RCC 7860 (cell line): Measurements from ENCODE around the gene CHRNG.

ENCODE experiments used
- DNase-seq: peaks from one replicate; pipeline ENCODE4 v3.0.0-alpha.2; 2015; ENCODE audit warnings: low spot score
- FAIRE-seq: peaks from 2 replicates; lab custom pipeline; 2012; peaks lifted over from hg19 to GRCh38; lab: Jason Lieb, UNC

CHRNG gene, protein sequence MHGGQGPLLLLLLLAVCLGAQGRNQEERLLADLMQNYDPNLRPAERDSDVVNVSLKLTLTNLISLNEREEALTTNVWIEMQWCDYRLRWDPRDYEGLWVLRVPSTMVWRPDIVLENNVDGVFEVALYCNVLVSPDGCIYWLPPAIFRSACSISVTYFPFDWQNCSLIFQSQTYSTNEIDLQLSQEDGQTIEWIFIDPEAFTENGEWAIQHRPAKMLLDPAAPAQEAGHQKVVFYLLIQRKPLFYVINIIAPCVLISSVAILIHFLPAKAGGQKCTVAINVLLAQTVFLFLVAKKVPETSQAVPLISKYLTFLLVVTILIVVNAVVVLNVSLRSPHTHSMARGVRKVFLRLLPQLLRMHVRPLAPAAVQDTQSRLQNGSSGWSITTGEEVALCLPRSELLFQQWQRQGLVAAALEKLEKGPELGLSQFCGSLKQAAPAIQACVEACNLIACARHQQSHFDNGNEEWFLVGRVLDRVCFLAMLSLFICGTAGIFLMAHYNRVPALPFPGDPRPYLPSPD

DNA sequence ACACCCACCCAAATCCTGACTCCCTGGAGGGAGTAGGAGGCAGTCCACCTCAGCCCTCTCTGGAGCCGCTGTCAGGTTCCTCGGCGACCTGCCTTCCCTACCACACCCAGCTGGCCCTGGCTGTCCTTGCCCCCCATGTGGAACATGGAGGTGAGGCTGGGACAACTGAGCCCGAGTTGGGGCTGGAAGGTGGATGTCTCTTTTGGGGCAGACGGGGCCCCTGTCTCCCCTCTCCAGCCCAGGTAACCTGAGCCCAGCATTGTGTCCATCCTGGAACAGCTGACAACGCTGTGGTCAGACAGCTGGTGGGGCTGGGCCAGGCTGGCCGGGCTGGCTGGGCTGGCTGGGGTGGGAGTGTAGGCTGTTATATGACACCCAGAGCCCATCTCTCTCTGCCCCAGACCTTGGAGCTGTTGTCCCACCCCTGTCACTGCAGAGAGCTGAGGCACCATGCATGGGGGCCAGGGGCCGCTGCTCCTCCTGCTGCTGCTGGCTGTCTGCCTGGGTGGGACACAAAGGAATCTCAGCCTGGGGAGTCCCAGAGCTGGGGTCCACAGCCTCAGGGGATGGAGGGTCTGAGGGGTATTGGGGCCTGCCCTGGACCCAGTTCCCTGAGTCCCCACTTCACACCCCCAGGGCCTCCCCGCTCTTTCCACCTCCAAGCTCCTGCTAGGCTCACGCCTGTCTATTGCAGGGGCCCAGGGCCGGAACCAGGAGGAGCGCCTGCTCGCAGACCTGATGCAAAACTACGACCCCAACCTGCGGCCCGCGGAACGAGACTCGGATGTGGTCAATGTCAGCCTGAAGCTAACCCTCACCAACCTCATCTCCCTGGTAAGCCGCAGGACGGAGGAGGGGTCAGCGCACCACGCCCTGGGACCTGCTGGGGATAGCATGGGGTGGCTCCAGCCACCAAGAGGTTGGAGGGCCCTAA is at the start of gene CHRNG:
TSS of gene CHRNG (plus strand) at position 395 of the 934 bp plus-strand sequence. CDS start at position 451, 56 bp downstream.
- DNase-seq, result no peak
- no peak for FAIRE-seq

DNA sequence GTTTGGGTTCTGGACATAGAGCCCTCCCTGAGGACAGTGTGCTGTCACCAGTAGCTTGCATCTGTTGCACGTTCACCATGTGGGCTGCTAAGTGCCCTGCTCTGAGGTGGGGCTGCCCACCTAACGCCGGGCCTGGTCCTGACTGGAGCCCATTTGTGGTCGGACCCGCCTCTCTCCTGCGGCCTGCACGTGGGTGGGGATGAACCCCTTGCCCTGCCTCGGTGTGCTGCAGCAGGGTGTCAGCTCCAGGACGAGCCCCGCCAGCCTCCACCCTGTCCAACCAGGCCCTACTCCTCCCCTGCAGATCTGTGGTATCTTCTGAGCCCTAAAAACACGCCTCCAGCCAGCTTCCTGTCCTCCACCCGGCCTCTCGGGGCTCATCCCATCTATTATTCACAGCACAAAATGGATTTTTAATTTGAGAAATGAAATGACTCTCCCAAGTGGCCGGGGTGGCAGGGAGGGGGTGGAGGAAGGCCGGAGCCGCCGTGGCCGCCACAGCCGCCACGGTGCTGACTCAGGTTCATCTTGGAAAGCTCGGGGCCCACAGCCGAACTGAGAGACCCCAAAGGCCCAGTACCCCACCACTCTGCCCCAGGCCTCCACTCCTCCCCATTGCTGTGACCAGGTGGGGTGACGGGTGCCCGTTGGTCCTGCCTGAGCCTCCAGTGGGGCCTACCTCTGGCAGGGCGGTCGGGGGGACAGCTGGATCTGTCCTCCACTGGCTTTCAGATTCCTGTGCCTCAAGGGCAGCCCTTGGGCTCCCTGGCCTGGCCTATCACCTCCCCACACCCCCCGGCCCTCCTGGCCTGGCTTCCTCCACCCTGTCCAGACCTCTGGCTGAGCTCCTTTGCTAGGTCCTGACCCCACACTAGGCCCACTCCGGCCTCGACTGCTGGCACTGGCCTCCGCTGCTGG is 49.0 kb upstream of the CHRNG start:
- DNase-seq (no peak), FAIRE-seq (no peak)

GRCh38 chr2:232491139-232491780 is 48.2 kb upstream of the CHRNG start:
- FAIRE-seq (no peak), DNase-seq (no peak)

DNA sequence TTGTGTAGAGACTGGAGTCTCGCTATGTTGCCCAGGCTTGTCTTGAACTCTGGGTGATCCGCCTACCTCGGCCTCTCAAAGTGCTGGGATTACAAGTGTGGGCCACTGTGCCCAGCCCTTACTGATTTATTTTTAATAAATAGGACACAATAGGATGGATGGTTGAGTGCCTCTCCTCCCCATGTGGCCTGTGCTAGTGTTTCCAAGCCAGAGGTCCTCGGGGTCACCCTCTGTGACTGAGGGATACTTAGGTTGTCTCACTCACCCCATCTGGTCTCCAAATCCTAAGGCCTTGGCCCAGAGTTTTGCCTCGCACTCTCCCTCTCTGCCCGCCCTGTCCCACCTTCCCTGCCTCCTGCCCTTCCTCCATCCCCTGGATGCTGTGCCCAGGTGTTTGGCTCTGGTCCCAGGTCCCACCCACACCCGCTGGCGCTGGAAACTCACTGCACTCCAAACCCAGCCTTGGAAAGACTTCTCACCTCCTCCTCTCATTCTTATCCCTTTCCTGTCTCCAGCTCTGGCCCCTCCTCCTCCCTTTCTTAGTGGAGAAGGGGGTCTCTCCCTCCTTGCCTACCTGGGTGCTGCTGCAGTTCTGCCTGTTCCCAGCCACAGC is 47.1 kb upstream of the CHRNG start:
- DNase-seq, result no peak
- no peak for FAIRE-seq

DNA sequence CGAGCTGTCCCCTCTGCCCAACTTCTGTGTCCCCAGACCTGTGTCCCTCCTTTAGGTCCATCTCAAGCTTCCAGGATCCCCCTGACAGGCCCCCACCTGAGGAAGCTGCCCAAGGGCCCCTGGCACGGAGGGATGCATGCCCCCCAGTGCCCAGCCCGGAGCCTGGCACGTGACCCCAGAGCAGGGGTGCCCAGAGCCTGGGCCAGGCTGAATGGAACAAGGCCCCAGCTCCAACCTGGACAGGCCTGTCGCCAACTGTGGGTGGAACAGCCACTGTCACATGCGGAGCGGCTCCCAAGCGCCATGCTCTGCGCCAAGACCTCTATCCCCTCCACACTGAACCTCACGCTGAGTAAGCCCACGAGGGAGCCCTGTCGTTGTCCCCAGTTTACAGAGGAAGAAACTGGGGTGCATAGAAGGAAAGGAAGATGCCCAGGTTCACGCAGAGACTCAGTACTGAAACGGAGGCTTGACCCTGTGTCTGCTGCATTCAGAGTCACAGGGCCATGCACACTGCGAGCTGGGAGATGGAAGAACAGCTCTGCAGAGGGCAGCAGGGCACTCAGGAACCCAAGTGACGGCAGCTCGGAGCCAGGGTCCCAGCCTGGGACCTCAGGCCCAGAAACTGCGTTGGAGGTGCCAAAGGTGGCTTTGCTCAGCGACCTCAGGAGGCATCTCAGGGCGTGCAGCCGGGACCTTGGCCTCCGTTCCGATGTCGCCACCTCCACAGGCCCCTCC is 46.4 kb upstream of the CHRNG start:
- FAIRE-seq (no peak), DNase-seq (no peak)

DNA sequence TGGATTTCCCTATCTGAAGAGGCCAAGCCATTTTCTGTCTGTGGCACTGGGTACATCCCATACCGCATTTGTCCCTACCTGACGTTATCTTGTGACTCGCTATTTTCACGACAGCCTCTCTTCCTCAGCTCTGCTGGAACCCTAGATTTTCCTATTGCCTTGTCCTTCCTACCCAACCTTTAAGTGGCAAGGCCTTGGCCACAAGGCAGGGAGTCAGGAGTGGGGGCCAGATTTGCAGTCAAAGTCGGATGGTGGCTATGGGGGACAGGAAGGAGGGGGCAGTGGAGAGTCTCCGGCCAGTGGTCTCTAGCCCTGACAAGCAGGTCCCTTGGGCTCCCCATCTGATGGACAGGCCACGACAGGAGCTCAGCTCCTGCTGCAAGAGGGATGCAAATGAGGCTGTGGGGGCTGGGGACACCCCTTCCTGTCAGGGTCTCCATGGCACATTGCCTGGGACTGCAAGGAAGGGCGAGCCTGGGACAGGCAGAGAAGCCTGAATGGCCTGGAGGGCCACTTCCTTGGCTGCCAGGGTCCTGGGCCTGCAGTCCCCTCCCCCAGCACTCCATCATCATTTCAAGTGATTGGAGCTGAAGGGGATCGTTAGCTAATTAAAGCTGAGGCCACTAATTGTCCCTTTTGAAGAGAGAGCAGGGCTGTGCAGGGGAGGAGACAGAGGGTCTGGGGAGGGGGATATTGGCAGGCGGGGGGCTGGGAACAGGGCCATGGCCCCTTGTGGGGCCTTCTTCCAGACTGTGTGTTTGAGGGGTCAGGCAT is 45.6 kb upstream of the CHRNG start:
- no peak for DNase-seq
- no peak for FAIRE-seq

GRCh38 chr2:232494542-232494941 is 45.0 kb upstream of the CHRNG start:
- FAIRE-seq (no peak), DNase-seq (no peak)

DNA sequence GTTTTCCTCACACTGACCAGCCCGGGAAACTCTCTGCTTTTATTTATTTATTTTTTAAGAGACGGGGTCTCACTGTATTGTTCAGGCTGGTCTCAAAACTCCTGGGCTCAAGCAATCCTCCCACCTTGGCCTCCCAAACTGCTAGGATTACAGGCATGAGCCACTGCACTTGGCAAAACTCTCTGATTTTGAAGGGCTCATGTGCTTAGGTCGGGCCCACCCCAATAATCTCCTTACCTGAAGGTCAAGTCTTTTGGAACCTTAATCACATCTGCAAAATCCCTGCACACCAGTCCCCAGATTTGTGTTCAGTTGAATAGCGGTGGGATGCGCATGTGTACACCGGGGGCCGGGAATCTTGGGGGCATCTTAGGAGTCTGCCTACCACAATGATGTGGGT is 44.2 kb upstream of the CHRNG start:
- DNase-seq (no peak), FAIRE-seq (no peak)

GRCh38 chr2:232496501-232497270 is 42.8 kb upstream of the CHRNG start:
- no peak for DNase-seq
- no peak for FAIRE-seq

DNA sequence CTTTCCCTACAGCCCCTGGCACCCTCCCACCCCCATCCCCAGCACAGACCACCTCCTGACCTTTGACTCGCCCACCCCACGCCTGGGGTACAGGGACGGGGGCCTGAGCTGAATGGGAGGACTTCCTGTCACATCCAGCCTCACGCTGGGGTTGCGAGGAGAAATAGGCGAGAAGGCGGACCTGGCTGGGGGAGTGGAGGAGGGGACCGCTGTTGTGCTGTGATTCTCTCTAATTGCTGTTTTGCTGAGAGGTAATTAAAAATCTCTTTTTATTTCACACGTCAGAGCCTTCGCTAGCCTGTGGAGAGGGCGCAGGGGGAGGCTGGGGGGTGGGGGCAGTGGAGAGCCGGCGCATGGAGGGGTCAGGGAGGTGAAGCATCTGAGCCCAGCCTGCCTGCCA is 42.1 kb upstream of the CHRNG start:
- DNase-seq (no peak), FAIRE-seq (no peak)

DNA sequence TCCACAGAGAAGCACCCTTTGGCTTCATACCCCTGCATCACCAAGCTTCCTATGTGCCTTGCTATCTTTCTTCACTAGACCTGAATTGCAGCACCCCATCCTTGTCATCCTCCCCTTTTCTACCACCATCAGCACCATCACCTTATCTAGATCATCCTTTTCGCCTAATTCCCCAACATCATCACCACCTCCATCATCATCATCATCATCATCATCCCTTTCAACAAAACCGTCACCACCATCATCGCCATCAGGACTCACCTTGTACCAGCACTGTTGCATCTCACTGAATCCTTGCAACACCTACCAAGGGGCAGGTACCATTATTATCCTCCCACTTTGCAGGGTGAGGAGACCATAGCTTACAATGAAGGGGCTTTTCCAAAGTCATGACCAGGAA is 41.0 kb upstream of the CHRNG start:
- DNase-seq, result no peak
- no peak for FAIRE-seq

- FAIRE-seq, result no peak
- no peak for DNase-seq
These were observed 38.1 kb upstream of the CHRNG start for GRCh38 chr2:232501331-232501771.

DNA sequence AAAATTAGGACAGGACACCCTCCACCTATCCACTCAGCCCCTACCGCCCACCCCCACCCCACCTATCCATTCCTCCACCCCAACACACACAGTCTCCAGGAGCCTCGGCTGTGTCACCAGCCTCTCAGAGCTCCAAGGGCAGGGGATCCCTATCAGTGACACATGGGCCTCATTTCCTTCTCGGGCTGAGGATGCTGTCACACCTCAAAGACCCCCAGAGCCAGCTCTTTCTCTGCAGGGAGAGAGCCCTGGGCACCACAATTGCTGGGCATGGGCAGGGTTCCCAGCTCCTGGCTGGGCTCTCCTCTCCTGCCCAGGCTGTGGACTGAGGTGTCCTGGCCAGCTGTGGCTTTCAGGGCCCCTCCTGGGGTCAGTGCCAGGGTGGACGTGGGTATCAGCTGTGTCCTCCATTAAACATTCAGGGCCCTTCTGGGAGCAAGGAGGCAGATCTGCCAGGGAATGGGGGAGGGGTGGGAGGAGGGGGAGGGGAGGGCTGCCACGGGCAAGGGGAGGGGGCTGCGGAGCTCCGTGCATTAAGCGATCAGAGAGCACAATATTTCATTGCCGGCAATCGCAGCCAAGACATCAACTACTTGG is 37.6 kb upstream of the CHRNG start:
- DNase-seq, result no peak
- no peak for FAIRE-seq

- DNase-seq (no peak), FAIRE-seq (no peak)
These were observed 37.0 kb upstream of the CHRNG start for GRCh38 chr2:232502511-232502910.

DNA sequence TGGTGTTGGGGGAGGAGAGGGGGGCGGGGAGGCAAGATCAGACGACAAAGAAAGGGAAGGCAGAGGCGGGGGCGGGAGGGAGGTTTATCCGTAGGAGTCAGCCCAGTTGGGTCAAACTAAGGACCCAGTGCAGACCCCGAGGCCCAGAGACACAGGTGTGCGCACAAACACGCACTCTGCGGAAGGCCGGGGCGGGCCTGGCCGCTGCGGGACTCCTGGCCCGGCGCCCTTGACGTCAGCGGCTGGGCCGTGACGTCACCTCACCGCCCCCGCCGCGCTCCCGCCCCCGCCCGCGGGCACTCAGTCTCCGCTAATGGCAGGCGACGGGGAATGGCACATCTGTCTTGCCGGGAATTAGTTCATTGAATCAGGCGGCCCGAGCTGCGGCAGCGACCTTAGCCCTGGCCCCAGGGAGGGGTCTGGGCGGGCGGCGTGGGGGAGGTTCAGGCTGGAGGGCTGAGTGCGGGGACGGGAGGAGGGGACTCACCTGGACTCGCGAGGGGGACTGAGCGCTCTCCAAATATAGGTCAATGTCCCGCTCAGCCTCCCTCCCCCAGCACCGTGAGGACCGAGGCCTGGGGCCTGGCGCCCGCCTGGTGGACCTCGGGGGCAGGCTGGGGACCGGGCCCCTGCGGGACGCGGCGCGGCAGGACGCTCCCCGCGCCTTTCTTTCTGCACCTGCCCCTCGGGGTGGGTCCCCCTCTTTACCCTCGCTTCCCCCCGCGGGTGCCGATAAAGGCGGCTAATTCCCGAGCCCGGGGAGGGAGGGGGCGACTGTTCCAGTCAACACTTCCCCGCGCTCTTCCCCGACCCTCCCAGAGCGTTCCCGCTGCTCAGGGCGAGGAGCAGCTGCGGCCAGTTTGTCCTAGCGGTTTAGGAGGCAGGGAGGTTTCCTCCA is 36.3 kb upstream of the CHRNG start:
- no peak for FAIRE-seq
- DNase-seq, result no peak

- FAIRE-seq, result no peak
- no peak for DNase-seq
These were observed 35.6 kb upstream of the CHRNG start for GRCh38 chr2:232503809-232504323.
